GM21360 (cell line): Measurements from ENCODE around the gene EPG5.
A peak's percentile ranks its signal among the peaks of the same experiment; 100 is the strongest.
"Not testable (repeated sequence)": the region's sequence is repeated elsewhere in the genome, so short reads cannot be mapped to it uniquely, and the experiment has no call there.

Experiments
- ATAC-seq: cut with Tn5 transposase; IDR thresholded peaks from one replicate; pipeline ENCODE4 v1.9.1; 2021; ENCODE audit warnings: mild to moderate bottlenecking, moderate library complexity; ENCODE audit not compliant: unreplicated experiment

The EPG5 gene

GRCh38 chr18:45874491-45875184 is 92.5 kb downstream of the EPG5 start:
- peak; percentile 88 for ATAC-seq

GRCh38 chr18:45871431-45872084 is 95.6 kb downstream of the EPG5 start:
- no peak for ATAC-seq

GRCh38 chr18:45870419-45870818 is 96.7 kb downstream of the EPG5 start:
- no peak for ATAC-seq

GRCh38 chr18:45865466-45865865 is 101.7 kb downstream of the EPG5 start:
- no peak for ATAC-seq

- no peak for ATAC-seq
These were observed 103.0 kb downstream of the EPG5 start for GRCh38 chr18:45864081-45864480.

GRCh38 chr18:45863469-45863868 is 103.7 kb downstream of the EPG5 start:
- ATAC-seq = no peak

DNA sequence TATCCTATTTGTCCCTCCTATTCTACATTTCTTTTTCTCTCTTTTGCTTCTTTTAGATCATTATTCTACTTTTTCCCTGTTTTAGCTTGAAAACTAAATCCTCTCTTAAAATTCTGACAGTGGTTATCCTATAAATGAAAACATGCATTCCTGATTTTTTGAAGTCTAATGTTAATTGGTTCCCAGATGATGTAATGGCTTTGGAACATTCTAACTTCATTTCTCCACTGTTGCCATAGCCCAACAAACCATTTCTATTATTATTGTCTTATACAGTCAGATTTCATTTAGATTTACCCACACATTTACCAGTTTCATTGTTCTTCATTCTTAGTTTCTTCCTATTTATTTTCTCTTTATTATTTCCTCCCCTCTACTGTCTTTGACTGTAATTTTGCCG is 105.2 kb downstream of the EPG5 start:
- no peak for ATAC-seq

- no peak for ATAC-seq
These were observed 106.2 kb downstream of the EPG5 start for GRCh38 chr18:45860971-45861370.

GRCh38 chr18:45860492-45860891 is 106.6 kb downstream of the EPG5 start:
- no peak for ATAC-seq

DNA sequence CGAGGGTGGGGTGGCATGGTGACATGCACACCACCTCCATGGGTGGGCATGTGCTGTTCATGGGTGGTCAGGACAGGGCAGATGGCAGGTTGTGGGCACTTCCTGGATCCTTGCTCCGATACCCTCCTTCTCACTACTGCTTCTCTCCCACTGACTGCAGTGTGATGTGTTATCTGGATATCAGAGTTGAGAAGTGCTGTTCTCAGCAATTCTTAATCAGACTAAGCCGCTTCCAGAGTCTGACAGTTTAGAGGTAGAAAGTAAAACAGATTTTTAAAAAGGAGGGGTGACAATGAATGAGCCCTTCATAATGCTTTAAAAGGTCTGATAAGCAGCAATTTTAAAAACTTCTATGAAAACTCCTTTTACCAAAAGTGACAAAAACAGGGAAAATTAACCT is 107.8 kb downstream of the EPG5 start:
- no peak for ATAC-seq

GRCh38 chr18:45856531-45856930 is 110.6 kb downstream of the EPG5 start:
- no peak for ATAC-seq

DNA sequence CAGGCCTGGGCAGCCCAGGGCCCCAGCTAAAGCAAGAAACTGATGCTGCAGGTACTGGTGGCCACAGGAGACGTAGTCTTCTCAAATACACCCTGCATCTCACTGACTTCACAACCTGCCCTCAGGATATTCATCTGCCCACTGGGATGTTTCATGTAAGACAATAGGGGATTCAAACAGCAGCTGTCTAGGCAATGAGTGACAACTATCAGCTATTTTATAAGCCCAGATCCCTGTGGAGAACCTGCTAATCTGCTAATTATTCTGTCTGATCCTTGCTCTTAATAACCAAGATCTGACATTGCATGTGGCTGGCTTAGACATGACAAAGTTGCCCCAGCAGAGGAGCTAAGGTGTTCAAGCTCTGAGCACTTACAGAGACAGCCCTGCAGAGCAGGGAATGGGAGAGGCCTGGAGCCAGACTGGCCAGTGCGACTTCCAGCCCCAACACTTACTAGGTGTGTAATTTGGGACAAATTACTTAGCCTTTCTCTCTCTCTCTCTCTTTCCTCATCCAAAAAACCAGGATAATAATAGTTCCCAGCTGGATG is 113.0 kb downstream of the EPG5 start:
- ATAC-seq = no peak

- no peak for ATAC-seq
These were observed 114.5 kb downstream of the EPG5 start for GRCh38 chr18:45852631-45853030.

GRCh38 chr18:45851161-45851925 is 115.8 kb downstream of the EPG5 start:
- no peak for ATAC-seq

- peak; percentile 60 for ATAC-seq
These were observed 117.1 kb downstream of the EPG5 start for GRCh38 chr18:45850021-45850420.

DNA sequence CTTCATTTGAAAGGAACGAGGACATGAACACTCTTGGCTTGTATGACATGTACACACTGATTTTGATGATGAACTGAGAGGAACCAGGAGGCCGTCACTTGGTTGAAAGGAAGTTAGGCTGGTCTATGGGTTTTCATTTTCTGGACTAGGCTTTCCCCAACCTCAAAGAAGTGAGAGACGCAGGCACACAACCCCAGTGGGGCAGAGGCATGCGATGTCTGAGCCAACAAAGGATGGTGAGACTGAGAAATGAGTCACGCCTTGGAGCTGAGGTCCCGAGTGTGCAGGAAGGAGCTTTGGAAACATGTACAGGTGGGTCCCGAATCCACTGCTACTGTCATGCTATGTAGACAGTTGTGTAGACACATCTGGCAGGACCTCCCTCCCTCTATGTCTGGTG is 117.6 kb downstream of the EPG5 start:
- no peak for ATAC-seq

DNA sequence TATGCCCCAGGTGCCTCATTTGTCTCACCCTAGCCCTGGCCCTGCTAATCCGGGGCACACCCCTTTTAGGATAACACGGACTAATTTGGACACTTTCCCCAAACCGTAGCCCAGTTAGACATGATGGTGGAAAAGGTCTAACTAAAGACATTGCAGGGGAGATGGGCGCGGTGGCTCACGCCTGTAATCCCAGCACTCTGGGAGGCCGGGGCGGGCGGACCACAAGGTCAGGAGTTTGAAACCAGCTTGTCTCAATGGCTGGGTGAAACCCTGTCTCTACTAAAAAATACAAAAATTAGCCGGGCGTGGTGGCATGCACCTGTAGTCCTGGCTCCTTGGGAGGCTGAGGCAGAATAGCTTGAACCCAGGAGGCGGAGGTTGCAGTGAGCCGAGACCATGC is 118.5 kb downstream of the EPG5 start:
- not testable (repeated sequence) for ATAC-seq

- ATAC-seq = no peak
These were observed 120.0 kb downstream of the EPG5 start for GRCh38 chr18:45847119-45847518.

- no peak for ATAC-seq
These were observed 121.7 kb downstream of the EPG5 start for GRCh38 chr18:45845410-45845809.

- no peak for ATAC-seq
These were observed 122.2 kb downstream of the EPG5 start for GRCh38 chr18:45844938-45845337.

GRCh38 chr18:45843019-45843418 is 124.1 kb downstream of the EPG5 start:
- no peak for ATAC-seq
